Spleen (tissue), 11 donors: ENCODE data around the gene BET1L. TPM values are rescaled to one million over a fixed set of nuclear protein-coding genes. Genes with fewer than 3 reads are reported as not detected.
A peak's percentile ranks its signal among the peaks of the same experiment; 100 is the strongest.

Experiments used
- DNase-seq: peaks from one replicate; pipeline ENCODE4 v3.0.0-alpha.2; 2020
- H3K27ac ChIP-seq, 8 donors: fragments of 200-600 bp; sonication (generic) in 7 of 8; 1 replicate in 4 of 8; 2 replicates in 4 of 8; pipeline versions ENCODE4 v1.5.0 to v1.8.0; 2016 to 2021; ENCODE audit warnings: inconsistent platforms in 4 of 8, mild to moderate bottlenecking in 4 of 8, moderate library complexity in 1 of 8
- H3K27me3 ChIP-seq, 7 donors: fragments of 200-600 bp; sonication (generic) in 6 of 7; replicated peaks in 1 of 7; 1 replicate in 4 of 7; 2 replicates in 3 of 7; pipeline versions ENCODE4 v1.5.0 to v1.8.0; 2016 to 2021; ENCODE audit warnings: inconsistent platforms in 3 of 7, mild to moderate bottlenecking in 1 of 7
- H3K36me3 ChIP-seq, 6 donors: fragments of 200-600 bp; sonication (generic) in 5 of 6; 1 replicate in 4 of 6; 2 replicates in 2 of 6; pipeline versions ENCODE4 v1.5.0 to v1.8.0; 2016 to 2021; ENCODE audit warnings: inconsistent platforms in 2 of 6
- H3K4me1 ChIP-seq, 6 donors: fragments of 200-600 bp; sonication (generic) in 5 of 6; 1 replicate in 3 of 6; 2 replicates in 3 of 6; pipeline versions ENCODE4 v1.5.0 to v1.8.0; 2016 to 2021; ENCODE audit warnings: inconsistent platforms in 3 of 6
- H3K4me3 ChIP-seq, 8 donors: fragments of 200-600 bp; sonication (generic) in 7 of 8; 1 replicate in 4 of 8; 2 replicates in 4 of 8; pipeline versions ENCODE4 v1.5.0 to v1.8.0; 2016 to 2021; ENCODE audit warnings: inconsistent platforms in 4 of 8, mild to moderate bottlenecking in 4 of 8, moderate library complexity in 2 of 8
- H3K9me3 ChIP-seq, 8 donors: fragments of 200-600 bp; sonication (generic) in 7 of 8; 1 replicate in 4 of 8; 2 replicates in 4 of 8; pipeline versions ENCODE4 v1.5.0 to v1.8.0; 2016 to 2021; ENCODE audit warnings: inconsistent platforms in 4 of 8
- POLR2A ChIP-seq, 3 donors: fragments of 450-650 bp; IDR thresholded peaks; one replicate each; pipeline ENCODE4 v1.5.1; 2017; ENCODE audit warnings: antibody characterized with exemption in 3 of 3, mild to moderate bottlenecking in 1 of 3
- POLR2AphosphoS5 ChIP-seq, 3 donors: sonication (generic); formaldehyde crosslinking; IDR thresholded peaks; one replicate each; pipeline ENCODE4 v1.5.1; 2017; ENCODE audit warnings: antibody characterized with exemption in 3 of 3
- WGBS, 5 donors: extraction: QIAGEN DNeasy Blood & Tissue Kit in 3 of 5; methylation state at CpG; one replicate each; pipeline versions ENCODE4 v1.1.5 to v1.1.7; 2013 to 2018; 5-methylcytosine and 5-hydroxymethylcytosine counted together
- intact Hi-C: fragments of 100-400 bp; cut with DNase I; formaldehyde crosslinking; loops from one replicate; pipeline ENCODE4 v1.15.0; 2023; ENCODE audit warnings: low total_unique reads
- polyA plus RNA-seq, 3 donors: library from polyadenylated mRNA; stranded (reverse); fragments of 200-250 nt; gene quantifications; one replicate each; pipeline ENCODE4 v1.2.1, GENCODE V29; 2013
- total RNA-seq, 7 donors: library from RNA; depleted of rRNA in 3 of 7; stranded (reverse); fragments of >200 nt in 3 of 7; fragmentation: NEBNext Ultra II Directional in 4 of 7; extraction: Animal tissue kit (Norgen Biotek cat#: 25700) in 4 of 7; gene quantifications; one replicate each; pipeline versions ENCODE4 v1.1.0 to v1.2.1, GENCODE V29; 2016 to 2021
- TF ChIP-seq, protein P1 (sequence below), 11 experiments: fragments of 200-600 bp in 7 of 11; fragments of 450-650 bp in 4 of 11; sonication (generic) in 4 of 11; IDR thresholded peaks in 8 of 11; conservative IDR thresholded peaks in 3 of 11; 1 replicate in 7 of 11; 2 replicates in 4 of 11; pipeline versions ENCODE4 v1.4.0 to v1.8.0; 2016 to 2021; ENCODE audit warnings: antibody characterized with exemption in 11 of 11, inconsistent platforms in 4 of 11, mild to moderate bottlenecking in 1 of 11
- donor health status: healthy with polysubstance abuse.
- donor health status: DM: no; HTN: no; CAD: no; lungs with moderate emphysema.
- donor health status: DM: no; HTN: no; CAD: no.
- donor health status: Bipolar disorder and iron deficiency.
- donor health status: healthy.
- donor health status: DM: no; HTN: no; CAD: no.
- donor health status: DM: yes; HTN: yes; CAD: no.

BET1L gene
- total and polyA plus RNA-seq, 10 donors = 16.2 to 63.5 (median 44.4) TPM

DNA sequence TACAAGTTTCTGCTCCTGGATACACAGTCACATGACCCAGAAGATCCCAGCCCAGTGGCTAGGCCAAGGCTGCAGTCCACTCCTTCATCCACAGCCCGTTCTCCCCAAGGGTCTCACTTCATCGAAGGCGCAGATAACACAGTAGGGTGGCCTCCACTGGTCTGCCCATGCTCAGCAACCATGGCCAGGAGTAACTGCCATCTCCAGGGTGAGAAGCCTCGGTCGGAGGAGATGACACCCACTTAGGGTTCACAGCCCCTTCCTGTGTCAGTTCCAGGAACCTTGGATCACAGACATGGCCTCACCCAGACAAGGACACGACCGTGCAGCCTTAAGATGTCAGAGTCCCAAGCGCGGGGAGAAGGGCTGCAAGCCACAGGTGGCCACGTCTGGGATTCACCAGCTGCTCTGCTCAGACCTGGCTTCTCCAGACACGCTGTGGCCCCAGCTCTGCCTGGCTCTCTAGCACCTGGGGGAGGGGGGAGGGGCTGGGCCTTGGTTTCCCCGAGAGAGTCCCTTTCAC, 2.6 kb downstream of the BET1L start:
- intact Hi-C loops = no loop called here
- no peak for DNase-seq
- H3K27me3 ChIP-seq = no peaks in the 10 kb centered on the region
- H3K4me3 ChIP-seq = no peak overlapping the region
- TF ChIP-seq POLR2AphosphoS5 (IDR thresholded peaks at IDR 0.05) = no peak
- TF ChIP-seq, protein P1, sequence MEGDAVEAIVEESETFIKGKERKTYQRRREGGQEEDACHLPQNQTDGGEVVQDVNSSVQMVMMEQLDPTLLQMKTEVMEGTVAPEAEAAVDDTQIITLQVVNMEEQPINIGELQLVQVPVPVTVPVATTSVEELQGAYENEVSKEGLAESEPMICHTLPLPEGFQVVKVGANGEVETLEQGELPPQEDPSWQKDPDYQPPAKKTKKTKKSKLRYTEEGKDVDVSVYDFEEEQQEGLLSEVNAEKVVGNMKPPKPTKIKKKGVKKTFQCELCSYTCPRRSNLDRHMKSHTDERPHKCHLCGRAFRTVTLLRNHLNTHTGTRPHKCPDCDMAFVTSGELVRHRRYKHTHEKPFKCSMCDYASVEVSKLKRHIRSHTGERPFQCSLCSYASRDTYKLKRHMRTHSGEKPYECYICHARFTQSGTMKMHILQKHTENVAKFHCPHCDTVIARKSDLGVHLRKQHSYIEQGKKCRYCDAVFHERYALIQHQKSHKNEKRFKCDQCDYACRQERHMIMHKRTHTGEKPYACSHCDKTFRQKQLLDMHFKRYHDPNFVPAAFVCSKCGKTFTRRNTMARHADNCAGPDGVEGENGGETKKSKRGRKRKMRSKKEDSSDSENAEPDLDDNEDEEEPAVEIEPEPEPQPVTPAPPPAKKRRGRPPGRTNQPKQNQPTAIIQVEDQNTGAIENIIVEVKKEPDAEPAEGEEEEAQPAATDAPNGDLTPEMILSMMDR (IDR thresholded peaks at IDR 0.05 in 8 of 11, conservative IDR thresholded peaks at IDR 0.05 in 3 of 11) = no peak
- TF ChIP-seq POLR2A (IDR thresholded peaks at IDR 0.05) = no peak
- peaks cover 16 to 71% (median 59%) of the 10 kb centered on the region in 6 donors for H3K4me1 ChIP-seq
- no peaks in the 10 kb centered on the region for H3K9me3 ChIP-seq
- WGBS, 5 donors = 82 to 91% (median 84%) methylated on average over 4 to 12 of the region's 12 CpGs
- peaks cover 0 to 63% (median 36%) of the 10 kb centered on the region in 6 donors for H3K36me3 ChIP-seq
- peak overlapping the region in 1 of 8 donors; percentile 11 for H3K27ac ChIP-seq

GRCh38 chr11:203945-204586, 3.1 kb downstream of the BET1L start:
- TF ChIP-seq POLR2A (IDR thresholded peaks at IDR 0.05) (no peak), POLR2AphosphoS5 (IDR thresholded peaks at IDR 0.05) (no peak)
- TF ChIP-seq, protein P1 (IDR thresholded peaks at IDR 0.05 in 8 of 11, conservative IDR thresholded peaks at IDR 0.05 in 3 of 11) = no peak
- no peak for DNase-seq
- Histone ChIP-seq H3K4me3 (no peak overlapping the region), H3K4me1 (peaks cover 10 to 65% (median 53%) of the 10 kb centered on the region in 6 donors), H3K27me3 (no peaks in the 10 kb centered on the region), H3K9me3 (no peaks in the 10 kb centered on the region), H3K27ac (peak overlapping the region in 1 of 8 donors; percentile 11), H3K36me3 (peaks cover 0 to 60% (median 35%) of the 10 kb centered on the region in 6 donors)
- 93 to 100% (median 97%) methylated on average over 4 of the region's 4 CpGs for WGBS, 5 donors
- intact Hi-C loops = no loop called here

GRCh38 chr11:203056-203944, 3.9 kb downstream of the BET1L start:
- intact Hi-C loops = no loop called here
- H3K36me3 ChIP-seq = peaks cover 0 to 60% (median 35%) of the 10 kb centered on the region in 6 donors
- DNase-seq = no peak

More at GRCh38 chr11:203056-203944, 3.9 kb downstream of the BET1L start:
- 79 to 96% (median 87%) methylated on average over 6 to 7 of the region's 7 CpGs for WGBS, 5 donors
- TF ChIP-seq POLR2AphosphoS5 (IDR thresholded peaks at IDR 0.05) (peak in 1 of 3 donors; percentile 9), POLR2A (IDR thresholded peaks at IDR 0.05) (no peak)
- TF ChIP-seq, protein P1 (IDR thresholded peaks at IDR 0.05 in 8 of 11, conservative IDR thresholded peaks at IDR 0.05 in 3 of 11) = no peak
- Histone ChIP-seq H3K27me3 (no peaks in the 10 kb centered on the region), H3K27ac (no peak overlapping the region), H3K4me1 (peaks cover 10 to 63% (median 52%) of the 10 kb centered on the region in 6 donors), H3K4me3 (no peak overlapping the region), H3K9me3 (no peaks in the 10 kb centered on the region)
